SU-DHL-6 (cell line): ENCODE data around the gene PTPRN2.
"Not testable (repeated sequence)": the region's sequence is repeated elsewhere in the genome, so short reads cannot be mapped to it uniquely, and the experiment has no call there.

Source experiments
- EZH2phosphoT487 ChIP-seq: fragments of 200-600 bp; sonication (generic), shearing (Covaris generic); conservative IDR thresholded peaks from 2 replicates; pipeline ENCODE4 v1.6.1; 2018; ENCODE audit warnings: mild to moderate bottlenecking, antibody characterized with exemption, low read length, moderate library complexity, mixed read lengths
- TF ChIP-seq, protein P1 (sequence below): fragments of 200-600 bp; sonication (generic); IDR thresholded peaks from one replicate; pipeline ENCODE4 v1.5.1; 2017; ENCODE audit warnings: antibody characterized with exemption, mild to moderate bottlenecking, low read length, moderate library complexity; ENCODE audit not compliant: insufficient read depth, poor library complexity, severe bottlenecking

GRCh38 chr7:157847756-157848487, 739.7 kb downstream of the PTPRN2 start:
- TF ChIP-seq, protein P1, sequence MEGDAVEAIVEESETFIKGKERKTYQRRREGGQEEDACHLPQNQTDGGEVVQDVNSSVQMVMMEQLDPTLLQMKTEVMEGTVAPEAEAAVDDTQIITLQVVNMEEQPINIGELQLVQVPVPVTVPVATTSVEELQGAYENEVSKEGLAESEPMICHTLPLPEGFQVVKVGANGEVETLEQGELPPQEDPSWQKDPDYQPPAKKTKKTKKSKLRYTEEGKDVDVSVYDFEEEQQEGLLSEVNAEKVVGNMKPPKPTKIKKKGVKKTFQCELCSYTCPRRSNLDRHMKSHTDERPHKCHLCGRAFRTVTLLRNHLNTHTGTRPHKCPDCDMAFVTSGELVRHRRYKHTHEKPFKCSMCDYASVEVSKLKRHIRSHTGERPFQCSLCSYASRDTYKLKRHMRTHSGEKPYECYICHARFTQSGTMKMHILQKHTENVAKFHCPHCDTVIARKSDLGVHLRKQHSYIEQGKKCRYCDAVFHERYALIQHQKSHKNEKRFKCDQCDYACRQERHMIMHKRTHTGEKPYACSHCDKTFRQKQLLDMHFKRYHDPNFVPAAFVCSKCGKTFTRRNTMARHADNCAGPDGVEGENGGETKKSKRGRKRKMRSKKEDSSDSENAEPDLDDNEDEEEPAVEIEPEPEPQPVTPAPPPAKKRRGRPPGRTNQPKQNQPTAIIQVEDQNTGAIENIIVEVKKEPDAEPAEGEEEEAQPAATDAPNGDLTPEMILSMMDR: not testable (repeated sequence)
- not testable (repeated sequence) for TF ChIP-seq EZH2phosphoT487
